Lung (tissue), 16 donors: ENCODE measurements around the gene POLDIP2. TPM values are rescaled to one million over a fixed set of nuclear protein-coding genes. Genes with fewer than 3 reads are reported as not detected.

ENCODE experiments used
- ATAC-seq: fragments of 200-7000 bp; cut with Tn5 transposase; one replicate; pipeline ENCODE4 v1.9.1; 2020; ENCODE audit warnings: moderate number of reproducible peaks; ENCODE audit not compliant: insufficient read depth, low FRiP score
- DNase-seq, 3 donors: peaks; one replicate each; pipeline ENCODE4 v3.0.0-alpha.2; 2013 to 2017
- H3K27ac ChIP-seq, 2 donors: one replicate each; pipeline ENCODE4 v1.5.1; 2013; ENCODE audit warnings: mild to moderate bottlenecking in 2 of 2, moderate library complexity in 2 of 2, control low read depth in 1 of 2, inconsistent platforms in 1 of 2, low read depth in 1 of 2, low read length in 1 of 2
- H3K27me3 ChIP-seq, 3 donors: one replicate each; pipeline ENCODE4 v1.5.1; 2013; ENCODE audit warnings: low read length in 2 of 3; ENCODE audit not compliant: control insufficient read depth in 3 of 3, insufficient read depth in 3 of 3
- H3K36me3 ChIP-seq, 4 donors: one replicate each; pipeline ENCODE4 v1.5.1; 2013; ENCODE audit warnings: low read length in 4 of 4, mild to moderate bottlenecking in 1 of 4, moderate library complexity in 1 of 4; ENCODE audit not compliant: control insufficient read depth in 4 of 4, insufficient read depth in 4 of 4
- H3K4me1 ChIP-seq, 5 donors: one replicate each; pipeline ENCODE4 v1.5.1; 2013; ENCODE audit warnings: low read length in 5 of 5, mild to moderate bottlenecking in 2 of 5, moderate library complexity in 1 of 5; ENCODE audit not compliant: control insufficient read depth in 5 of 5, insufficient read depth in 5 of 5
- H3K4me3 ChIP-seq: one replicate; pipeline ENCODE4 v1.5.1; 2013; ENCODE audit warnings: mild to moderate bottlenecking, control low read depth, moderate library complexity
- H3K9ac ChIP-seq, 2 donors: one replicate each; pipeline ENCODE4 v1.5.1; 2013; ENCODE audit warnings: low read length in 2 of 2, control low read depth in 1 of 2; ENCODE audit not compliant: insufficient read depth in 1 of 2
- H3K9me3 ChIP-seq, 4 donors: one replicate each; pipeline ENCODE4 v1.5.1; 2013; ENCODE audit warnings: low read length in 3 of 4, mild to moderate bottlenecking in 1 of 4, moderate library complexity in 1 of 4; ENCODE audit not compliant: control insufficient read depth in 4 of 4, insufficient read depth in 3 of 4
- WGBS, 2 donors: extraction: QIAGEN DNeasy Blood & Tissue Kit; methylation state at CpG; one replicate each; pipeline ENCODE4 v1.1.7; 2013; 5-methylcytosine and 5-hydroxymethylcytosine counted together
- long read RNA-seq, 5 donors: transcript quantifications; one replicate each; lab custom pipeline, GENCODE V29; 2026
- polyA plus RNA-seq, 2 donors: library from polyadenylated mRNA; stranded (reverse); fragments of 200-250 nt; gene quantifications; one replicate each; pipeline ENCODE4 v1.2.1, GENCODE V29; 2013
- total RNA-seq, 2 donors: library from RNA; depleted of rRNA in 1 of 2; stranded (reverse); fragments of >200 nt in 1 of 2; gene quantifications; one replicate each; pipeline ENCODE4 v1.2.1, GENCODE V29; 2014 to 2021
- TF ChIP-seq, protein P1 (sequence below): IDR thresholded peaks from 2 replicates; pipeline ENCODE4 v1.5.1; 2012; ENCODE audit warnings: mild to moderate bottlenecking; ENCODE audit errors: control extremely low read depth, extremely low read depth
- donor health status: control.
- donor health status: control.
- donor health status: Bipolar disorder and iron deficiency.
- donor health status: healthy.
- donor health status: DM: yes; HTN: yes; CAD: no.

The POLDIP2 gene, protein sequence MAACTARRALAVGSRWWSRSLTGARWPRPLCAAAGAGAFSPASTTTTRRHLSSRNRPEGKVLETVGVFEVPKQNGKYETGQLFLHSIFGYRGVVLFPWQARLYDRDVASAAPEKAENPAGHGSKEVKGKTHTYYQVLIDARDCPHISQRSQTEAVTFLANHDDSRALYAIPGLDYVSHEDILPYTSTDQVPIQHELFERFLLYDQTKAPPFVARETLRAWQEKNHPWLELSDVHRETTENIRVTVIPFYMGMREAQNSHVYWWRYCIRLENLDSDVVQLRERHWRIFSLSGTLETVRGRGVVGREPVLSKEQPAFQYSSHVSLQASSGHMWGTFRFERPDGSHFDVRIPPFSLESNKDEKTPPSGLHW
- total RNA-seq: 10 to 100 TPM; 38.7 to 82.6 TPM
- polyA plus RNA-seq: 10 to 100 TPM; 43.6 to 80.9 TPM
- long read RNA-seq, donor 1, transcript POLDIP2-201 (11 exons, 2,121 nt): major isoform, 24 of 24 reads
- long read RNA-seq, donor 1, partial matches to known transcripts: 0 of 24 reads
- long read RNA-seq, donor 1, other reads (novel, unspliced or antisense): 0 of 24 reads
- long read RNA-seq, donor 2, partial matches to known transcripts: 0 of 4 reads
- long read RNA-seq, donor 2, other reads (novel, unspliced or antisense): 0 of 4 reads
- long read RNA-seq, donor 3, transcript POLDIP2-201 (11 exons, 2,121 nt): major isoform, 10 of 10 reads
- long read RNA-seq, donor 3, partial matches to known transcripts: 0 of 10 reads
- long read RNA-seq, donor 3, other reads (novel, unspliced or antisense): 0 of 10 reads
- long read RNA-seq, donor 4, transcript POLDIP2-201 (11 exons, 2,121 nt): major isoform, 7 of 7 reads
- long read RNA-seq, donor 4, partial matches to known transcripts: 0 of 7 reads
- long read RNA-seq, donor 4, other reads (novel, unspliced or antisense): 0 of 7 reads
- long read RNA-seq, donor 5, transcript POLDIP2-201 (11 exons, 2,121 nt): major isoform, 18 of 18 reads
- long read RNA-seq, donor 5, partial matches to known transcripts: 0 of 18 reads
- long read RNA-seq, donor 5, other reads (novel, unspliced or antisense): 0 of 18 reads

DNA sequence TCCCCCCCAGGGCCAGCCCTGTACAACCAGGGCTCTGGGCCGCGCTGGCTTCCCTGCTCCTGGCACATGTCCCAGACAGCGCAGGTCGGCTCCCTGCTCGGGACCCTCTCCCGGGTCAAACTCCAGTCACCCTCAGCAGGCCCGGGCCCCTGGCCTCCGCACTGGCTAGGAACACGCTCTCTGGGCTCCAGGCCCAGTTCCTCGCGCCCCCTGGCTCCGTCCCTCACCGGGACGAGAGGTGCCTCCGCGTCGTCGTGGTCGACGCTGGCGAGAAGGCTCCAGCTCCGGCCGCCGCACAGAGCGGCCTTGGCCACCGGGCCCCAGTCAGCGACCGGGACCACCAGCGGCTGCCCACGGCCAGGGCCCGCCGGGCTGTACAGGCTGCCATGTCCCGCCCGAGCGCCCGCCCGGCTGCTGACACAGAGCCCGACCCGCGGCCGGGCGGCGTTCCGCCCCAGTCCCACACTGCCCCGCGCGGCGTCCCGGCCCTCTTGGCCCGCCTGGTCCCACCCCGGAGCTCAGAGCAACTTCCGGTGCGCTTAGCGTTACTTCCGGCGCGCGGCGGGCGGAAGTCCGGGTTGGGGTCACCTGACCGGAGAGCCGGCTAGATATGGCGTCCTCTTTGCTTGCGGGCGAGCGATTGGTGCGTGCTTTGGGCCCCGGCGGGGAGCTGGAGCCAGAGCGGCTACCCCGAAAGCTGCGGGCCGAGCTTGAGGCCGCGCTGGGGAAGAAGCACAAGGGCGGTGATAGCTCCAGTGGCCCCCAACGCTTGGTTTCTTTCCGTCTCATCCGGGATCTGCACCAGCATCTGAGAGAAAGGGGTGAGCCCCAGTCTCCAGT, at the start of gene POLDIP2:
Gene POLDIP2 (minus strand): TSS at position 467 of the 840 bp plus-strand sequence. CDS start 79 bp downstream, at position 388.
- Histone ChIP-seq H3K4me1 (peaks cover 3 to 20% (median 7%) of the 10 kb centered on the region in 5 donors), H3K36me3 (peaks cover 21 to 41% (median 39%) of the 10 kb centered on the region in 4 donors), H3K4me3 (peak within 1 kb of the TSS; percentile 100), H3K27ac (peak within 1 kb of the TSS; percentile 97 to 98), H3K27me3 (no peaks in the 10 kb centered on the region), H3K9me3 (no peaks in the 10 kb centered on the region), H3K9ac (peak within 1 kb of the TSS; percentile 87 to 91)
- DNase-seq: peak; percentile 96 to 98 (median 96)
- TF ChIP-seq, protein P1, sequence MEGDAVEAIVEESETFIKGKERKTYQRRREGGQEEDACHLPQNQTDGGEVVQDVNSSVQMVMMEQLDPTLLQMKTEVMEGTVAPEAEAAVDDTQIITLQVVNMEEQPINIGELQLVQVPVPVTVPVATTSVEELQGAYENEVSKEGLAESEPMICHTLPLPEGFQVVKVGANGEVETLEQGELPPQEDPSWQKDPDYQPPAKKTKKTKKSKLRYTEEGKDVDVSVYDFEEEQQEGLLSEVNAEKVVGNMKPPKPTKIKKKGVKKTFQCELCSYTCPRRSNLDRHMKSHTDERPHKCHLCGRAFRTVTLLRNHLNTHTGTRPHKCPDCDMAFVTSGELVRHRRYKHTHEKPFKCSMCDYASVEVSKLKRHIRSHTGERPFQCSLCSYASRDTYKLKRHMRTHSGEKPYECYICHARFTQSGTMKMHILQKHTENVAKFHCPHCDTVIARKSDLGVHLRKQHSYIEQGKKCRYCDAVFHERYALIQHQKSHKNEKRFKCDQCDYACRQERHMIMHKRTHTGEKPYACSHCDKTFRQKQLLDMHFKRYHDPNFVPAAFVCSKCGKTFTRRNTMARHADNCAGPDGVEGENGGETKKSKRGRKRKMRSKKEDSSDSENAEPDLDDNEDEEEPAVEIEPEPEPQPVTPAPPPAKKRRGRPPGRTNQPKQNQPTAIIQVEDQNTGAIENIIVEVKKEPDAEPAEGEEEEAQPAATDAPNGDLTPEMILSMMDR: no peak
- WGBS, 2 donors: 0% methylated on average over 65 to 80 of the region's 80 CpGs
- peak; percentile 100 for ATAC-seq

DNA sequence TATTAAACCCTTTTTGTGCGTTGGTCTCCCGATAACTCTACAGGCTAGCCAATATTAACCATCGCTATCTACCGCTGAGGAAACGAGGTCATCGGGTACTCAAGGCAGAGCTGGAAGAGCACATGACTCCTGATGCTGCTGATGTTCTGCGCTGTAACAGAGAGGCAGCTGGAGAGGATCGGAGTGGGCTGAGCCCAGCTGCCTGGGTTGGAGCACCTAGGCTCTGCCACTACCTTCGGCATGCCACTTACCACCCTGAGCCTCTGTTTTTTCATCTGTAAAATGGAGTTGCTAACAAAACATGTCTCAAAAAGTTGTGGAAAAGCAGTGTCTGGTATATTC, 49.1 kb upstream of the POLDIP2 start:
- Histone ChIP-seq H3K4me1 (peaks cover 0 to 8% (median 3%) of the 10 kb centered on the region in 5 donors), H3K4me3 (no peak overlapping the region), H3K36me3 (peaks cover 0 to 5% (median 1%) of the 10 kb centered on the region in 4 donors), H3K27me3 (peaks cover 0 to 4% (median 0%) of the 10 kb centered on the region in 3 donors), H3K9me3 (peaks cover 0 to 2% (median 0%) of the 10 kb centered on the region in 4 donors), H3K27ac (no peak overlapping the region), H3K9ac (no peak overlapping the region)
- TF ChIP-seq, protein P1: no peak
- ATAC-seq (no peak), DNase-seq (no peak)
- WGBS, 2 donors: 25 to 31% methylated on average over 9 of the region's 9 CpGs
